Stomach (tissue), 4 donors: ENCODE results near the gene PLXNA1.

ENCODE experiments used
- CTCF ChIP-seq, 7 experiments: fragments of 450-650 bp in 4 of 7; fragments of 200-600 bp in 3 of 7; sonication (generic) in 3 of 7; IDR thresholded peaks; one replicate each; pipeline ENCODE4 v1.5.1; 2016 to 2019; ENCODE audit warnings: antibody characterized with exemption in 7 of 7, control low read depth in 2 of 7, mild to moderate bottlenecking in 1 of 7
- EP300 ChIP-seq: sonication (generic); formaldehyde crosslinking; IDR thresholded peaks from one replicate; pipeline ENCODE4 v1.6.1; 2017; ENCODE audit warnings: antibody characterized with exemption
- POLR2A ChIP-seq, 4 donors: fragments of 450-650 bp; IDR thresholded peaks; one replicate each; pipeline ENCODE4 v1.6.1; 2016; ENCODE audit warnings: antibody characterized with exemption in 4 of 4, control low read depth in 2 of 4, mild to moderate bottlenecking in 1 of 4, moderate library complexity in 1 of 4

GRCh38 chr3:127022849-127023248 is 39.9 kb downstream of the PLXNA1 start:
- no peak for TF ChIP-seq CTCF (IDR thresholded peaks at IDR 0.05)
- no peak for TF ChIP-seq EP300
- TF ChIP-seq POLR2A (IDR thresholded peaks at IDR 0.05), result no peak
